ENCODE data around the gene MAN1C1. TPM values are rescaled to one million over a fixed set of nuclear protein-coding genes. Genes with fewer than 3 reads are reported as not detected.

MAN1C1 gene
- total RNA-seq, 1 donor from 2014 or later, result 8.6 TPM

DNA sequence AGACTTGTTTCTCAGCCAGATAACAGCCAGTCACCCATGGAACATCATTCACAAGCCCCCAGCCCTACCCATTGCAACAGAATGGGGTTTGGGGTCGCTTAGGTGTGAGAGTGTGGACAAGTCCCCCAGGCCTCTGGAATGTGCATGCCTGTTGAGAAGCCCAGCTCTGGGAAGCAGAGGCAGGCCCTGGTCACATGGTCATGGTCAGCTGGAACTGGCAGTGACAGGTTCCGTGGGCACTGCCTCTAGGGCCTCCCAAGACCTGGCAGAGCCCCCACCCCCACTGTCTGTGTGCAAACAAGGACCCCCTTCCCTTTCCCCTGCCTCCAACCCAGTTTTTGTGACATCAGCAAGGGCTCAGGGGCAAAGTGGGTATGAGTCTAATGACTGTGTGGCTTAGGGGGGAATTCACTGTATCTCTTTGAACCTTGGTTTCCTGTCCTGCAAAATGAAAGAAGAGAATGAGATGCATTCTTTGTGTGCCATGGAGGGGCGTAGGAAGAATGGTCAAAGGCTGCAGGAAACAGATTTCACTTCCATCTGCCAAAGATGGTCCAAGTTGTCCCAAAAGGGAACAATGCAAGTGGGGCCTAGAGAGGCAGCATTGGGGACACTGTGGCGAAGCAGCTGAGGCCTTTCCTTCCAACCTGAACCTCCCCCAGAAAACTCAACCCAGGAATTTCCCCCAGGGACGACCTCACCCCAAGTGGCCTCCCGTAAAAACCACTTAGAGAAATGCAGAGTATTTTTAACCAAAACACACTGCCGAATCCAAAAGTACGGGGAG, 148.7 kb downstream of the MAN1C1 start:
- no peak for DNase-seq

DNA sequence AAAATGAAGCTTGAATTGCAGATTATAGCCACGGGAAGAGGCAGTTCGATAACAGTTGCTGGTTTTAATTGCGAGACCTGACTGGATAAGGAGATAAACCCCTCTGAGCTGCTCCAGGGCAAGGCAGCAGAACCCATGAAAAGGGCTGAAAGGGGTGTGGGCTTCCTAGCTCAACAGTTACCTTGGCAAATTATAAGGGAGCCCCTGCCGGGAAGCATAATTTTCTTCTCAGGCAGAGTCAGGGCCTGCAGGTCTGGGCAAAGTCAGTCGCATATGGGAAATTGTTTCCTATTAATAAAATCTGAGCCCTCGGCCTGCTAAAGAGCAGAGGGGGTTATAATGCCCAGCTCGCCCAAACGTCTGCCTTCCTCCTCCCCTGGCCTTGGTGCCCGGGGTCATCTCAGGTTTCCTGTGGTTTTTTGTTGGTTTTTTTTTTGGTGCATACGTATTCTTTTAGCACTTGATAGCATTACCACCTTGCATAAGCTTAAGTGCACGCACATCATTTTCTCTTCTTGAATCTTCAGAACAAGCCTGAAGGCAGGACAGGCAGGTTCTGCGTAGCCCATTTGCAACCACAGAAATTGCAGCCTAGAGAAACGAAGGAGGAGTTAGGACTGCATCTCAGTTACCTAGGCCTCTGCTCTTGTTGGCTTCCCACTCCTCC, 149.5 kb downstream of the MAN1C1 start:
- no peak for DNase-seq

DNA sequence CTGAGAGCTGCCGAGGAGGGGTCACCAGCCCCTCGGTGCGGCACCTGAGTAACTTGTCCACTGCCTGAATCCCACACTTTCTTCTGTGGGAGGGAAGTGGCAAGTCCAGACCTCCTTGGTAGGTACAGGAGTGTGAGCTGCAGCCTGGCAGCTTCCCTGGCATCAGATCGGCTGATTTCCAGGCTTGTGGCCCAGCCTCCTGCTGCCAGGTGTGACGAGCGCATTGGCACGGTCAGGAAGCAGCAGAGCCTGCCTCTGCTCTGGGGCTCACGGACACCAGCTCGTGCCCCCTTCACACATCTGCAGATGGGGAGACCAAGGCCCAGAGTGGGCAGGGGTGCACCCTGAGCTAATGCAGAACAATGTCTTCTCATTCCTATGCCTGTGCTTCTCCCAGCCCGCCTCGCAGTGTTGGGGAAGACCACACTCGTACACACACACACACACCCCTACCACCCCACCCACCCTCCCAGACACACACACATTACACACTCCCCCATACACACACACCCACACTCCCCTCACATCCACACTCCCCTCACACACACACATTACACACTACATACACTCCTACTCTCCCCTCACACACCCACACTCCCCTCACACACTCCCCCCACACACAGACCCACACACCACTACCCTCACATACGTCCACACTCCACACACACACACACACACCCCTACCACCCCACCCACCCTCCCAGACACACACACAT, 150.3 kb downstream of the MAN1C1 start:
- DNase-seq, result peak; percentile 37

DNA sequence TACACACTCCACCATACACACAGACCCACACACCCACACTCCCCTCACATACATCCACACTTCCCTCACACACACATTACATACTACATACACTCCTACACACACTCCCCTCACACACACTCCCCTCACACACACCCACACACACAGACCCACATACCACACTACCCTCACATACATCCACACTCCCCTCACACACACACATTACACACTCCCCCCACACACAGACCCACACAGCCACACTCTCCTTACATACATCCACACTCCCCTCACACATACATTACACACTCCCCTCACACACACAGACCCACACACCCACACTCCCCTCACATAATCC, 150.8 kb downstream of the MAN1C1 start:
- no peak for DNase-seq

DNA sequence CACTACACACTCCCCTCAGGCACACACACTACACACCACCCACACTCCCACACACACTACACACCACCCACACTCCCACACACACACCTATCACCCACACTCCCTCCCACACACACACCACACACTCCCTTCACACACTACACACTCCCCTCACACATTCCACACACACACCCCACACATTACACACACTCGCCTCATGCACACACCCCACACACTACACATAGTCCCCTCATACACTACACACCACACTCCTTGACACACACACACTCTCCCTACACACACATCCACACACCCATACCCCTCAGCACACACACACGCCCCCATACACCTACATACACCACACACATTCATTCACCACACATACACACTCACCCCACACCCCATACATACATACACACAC, 152.4 kb downstream of the MAN1C1 start:
- DNase-seq, result no peak

DNA sequence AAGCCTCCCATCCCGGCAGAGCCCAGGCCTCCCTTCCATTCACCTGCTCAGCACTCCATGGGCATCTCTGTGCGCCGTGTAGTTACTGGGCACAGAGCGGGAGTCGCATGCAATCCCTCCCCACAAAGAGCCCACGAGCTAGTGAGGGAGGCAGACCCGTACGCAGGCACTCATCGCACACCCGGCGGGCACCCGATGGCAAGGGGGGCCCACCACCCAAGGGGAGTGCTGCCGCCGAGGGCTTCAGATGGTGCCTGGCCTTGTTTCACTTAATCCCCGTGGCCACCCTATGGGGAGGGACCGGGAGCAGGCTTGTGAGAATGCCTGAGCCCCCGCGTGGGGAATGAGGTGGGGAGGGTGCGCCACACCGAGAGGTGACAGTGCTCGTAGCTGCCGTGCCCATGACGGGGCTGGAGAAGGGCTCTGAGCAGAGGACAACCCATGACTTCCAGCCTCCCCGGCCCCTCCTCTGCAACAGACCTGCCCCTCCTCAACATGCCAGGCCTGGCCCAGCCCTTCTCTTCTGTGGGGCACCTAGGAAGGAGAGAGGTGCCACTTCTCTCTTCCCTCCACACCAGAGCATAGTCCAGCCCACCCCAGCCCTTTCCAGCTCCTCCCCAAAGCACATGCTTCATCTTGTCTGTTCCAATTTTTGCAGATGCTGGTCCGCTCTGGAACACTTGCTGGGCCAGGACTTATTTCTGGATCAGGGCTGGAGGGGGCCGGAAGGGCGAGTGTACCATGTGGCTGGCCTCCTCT, 153.2 kb downstream of the MAN1C1 start:
- no peak for DNase-seq

DNA sequence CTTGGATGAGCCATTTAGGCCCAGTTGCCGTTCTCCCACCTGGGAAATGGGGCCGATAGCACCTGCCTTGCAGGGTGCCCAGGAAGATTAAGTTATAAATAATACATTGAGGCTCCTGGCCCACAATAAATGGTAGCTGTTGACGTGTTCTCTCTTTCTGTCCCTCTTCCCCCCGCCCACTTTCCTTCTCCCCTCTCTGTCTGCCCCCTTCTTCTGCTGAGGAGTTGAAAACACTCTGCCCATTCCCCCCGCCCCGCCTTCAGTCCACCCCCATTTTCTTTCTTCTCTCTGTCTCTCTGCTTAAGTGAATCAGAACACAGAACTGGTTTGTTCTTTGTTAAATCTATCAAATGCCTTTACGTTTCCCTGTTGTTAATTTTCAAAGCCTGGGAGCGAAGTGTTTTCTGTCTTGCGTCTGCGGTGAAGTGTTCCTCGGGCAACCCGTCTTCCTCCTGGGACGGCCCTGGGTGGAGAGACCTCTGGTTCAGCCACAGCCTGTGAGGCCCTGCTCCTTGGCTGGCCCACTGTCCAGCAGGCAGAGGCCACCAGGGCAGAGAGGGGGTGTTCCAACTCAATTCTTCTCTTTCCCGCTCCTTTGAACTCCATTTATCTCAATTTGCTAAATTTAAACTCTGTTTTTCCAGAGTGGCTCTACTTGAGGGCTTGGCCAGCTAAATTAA, 154.1 kb downstream of the MAN1C1 start:
- DNase-seq, result no peak

DNA sequence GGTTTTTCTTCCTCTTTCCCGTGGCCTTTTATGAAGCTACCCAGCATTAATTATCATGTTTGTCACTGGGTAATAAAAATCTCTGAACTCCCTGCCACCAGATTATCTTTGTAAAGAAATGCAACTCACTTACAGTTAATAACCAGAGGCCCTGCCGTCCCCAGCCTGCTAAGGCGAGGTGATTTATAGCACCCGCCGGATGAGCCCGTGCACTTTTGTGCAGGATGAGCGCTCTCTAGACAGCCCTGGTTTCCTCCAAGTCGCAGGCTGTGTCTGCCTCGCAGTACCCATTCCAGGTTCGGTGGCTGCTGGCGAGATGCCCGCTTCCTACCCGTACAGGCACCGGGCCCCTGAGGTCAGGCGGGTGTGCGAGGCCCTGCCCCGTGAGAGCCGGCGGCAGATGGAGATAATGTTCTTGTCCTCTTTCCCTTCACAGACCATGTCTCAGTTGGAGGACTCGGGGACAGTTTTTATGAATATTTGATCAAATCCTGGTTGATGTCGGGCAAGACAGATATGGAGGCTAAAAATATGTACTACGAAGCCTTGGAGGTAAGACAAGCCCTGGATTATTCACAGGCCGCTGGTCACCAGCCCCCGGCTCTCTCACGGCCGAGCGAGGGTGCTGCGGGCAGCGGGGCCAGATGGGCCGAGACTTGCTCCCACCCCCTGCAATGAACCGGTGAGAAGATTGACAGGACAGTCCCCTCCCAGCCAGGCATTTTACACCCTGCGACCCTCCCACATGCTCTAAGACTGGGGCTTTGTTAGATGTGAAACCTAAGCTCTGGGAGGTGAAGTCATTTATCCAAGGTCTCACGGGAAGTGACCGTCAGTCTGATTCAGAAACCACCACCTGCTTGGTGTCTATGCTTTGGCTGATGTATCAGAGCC, 154.9 kb downstream of the MAN1C1 start:
- no peak for DNase-seq

DNA sequence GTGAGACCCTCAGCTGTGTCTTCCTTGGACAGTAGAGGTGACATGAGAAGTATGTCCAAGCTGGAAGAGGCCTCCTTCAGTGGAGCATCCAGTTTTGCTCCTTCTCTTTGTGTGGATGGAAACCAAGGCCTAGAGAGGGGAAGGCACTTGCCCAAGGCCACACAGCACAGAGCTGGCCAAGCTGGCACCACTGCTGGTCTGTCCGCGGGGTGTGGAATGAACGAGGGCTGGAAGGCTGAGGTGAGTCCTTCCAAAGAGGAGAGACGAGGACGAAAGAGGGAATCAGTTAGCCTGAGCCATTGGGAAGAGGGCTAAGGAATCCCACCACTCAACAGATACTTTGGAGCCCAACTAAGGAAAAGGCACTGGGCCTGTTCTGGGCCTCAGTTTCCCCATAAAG, 155.6 kb downstream of the MAN1C1 start:
- no peak for DNase-seq

DNA sequence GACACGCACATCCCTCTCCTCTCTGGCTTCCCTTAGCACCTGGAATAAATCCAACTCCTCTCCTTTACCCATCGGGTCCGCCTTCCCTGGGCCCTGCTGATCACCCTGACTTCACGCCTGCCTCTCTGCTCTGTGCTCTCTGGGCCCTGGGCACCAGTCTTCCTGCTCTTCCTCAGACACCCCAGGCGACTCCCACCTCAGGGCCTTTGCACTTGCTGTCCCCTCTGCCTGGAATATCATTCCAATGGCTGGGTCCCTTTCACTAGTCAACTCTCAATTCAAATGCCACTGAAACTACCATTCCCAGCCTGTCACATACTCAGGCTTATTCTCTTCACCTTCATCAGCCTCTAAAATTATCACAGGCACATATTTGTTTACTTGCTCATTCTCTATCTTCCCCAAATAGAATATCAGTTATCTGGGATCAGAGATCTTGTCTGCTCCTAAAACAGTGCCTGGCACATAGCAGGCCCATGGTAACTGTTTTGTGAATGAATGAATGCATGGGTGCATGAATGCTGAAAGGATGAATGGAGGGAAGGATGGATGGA, 156.2 kb downstream of the MAN1C1 start:
- DNase-seq, result no peak

DNA sequence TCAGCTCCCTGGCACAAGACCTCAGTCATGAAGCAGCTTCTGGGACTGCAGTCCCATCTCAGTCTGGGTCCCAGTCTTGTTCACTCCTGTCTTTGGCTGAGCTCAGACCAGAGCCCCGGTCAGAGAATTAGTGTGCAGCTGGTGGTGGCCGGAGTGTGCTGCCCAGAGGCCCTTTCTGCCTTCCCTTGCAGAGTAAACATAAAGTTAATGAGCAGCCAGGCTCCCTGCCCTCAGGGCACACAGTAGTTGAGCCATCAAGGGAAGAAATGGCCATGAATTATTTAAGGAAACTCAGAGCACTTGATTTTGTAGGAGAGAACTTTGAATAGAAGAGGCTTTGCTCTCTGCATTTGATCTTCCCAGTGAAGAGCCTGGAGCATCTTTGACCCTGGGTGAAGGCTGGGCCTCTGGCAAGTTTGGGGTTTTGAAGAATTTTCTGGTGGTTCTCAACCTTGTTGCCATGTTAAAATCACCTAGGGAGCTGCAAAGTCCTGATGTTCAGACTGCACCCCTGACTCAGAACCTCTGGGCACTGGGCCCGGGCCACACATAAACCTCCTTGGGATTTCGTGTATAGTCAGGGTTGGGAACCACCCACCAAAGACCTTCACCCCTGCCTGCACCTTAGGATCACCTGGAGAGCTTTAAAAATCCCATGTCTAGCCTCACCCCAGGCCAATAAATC, 157.0 kb downstream of the MAN1C1 start:
- DNase-seq, result no peak

DNA sequence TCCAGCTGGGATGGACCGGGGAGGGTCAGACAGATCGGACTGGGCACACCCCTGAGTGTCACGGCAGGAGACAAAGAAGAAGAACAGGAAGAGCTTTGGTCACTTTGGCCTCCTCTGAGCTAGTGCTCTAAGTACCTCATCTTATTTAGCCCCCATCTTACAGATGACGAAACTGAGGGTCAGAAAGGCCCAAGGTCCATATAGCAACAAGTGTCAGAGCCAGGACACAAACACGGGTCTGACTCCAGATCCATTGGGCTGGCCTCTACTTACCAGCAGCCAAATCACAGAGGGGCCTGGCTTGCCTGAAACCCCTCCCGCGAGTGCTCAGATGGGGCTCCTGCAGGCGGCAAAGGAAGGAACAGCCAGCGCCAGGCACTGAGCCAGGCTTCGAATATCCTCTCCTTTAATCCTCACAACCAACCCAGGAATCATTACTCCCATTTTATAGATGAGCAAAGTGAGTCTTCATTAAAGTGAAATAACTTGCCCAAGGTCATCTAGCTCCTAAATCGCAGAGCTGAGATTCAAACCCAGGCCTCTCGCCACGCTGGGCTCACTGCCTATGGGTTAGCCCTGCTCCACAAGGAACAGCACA, 157.7 kb downstream of the MAN1C1 start:
- DNase-seq, result no peak

DNA sequence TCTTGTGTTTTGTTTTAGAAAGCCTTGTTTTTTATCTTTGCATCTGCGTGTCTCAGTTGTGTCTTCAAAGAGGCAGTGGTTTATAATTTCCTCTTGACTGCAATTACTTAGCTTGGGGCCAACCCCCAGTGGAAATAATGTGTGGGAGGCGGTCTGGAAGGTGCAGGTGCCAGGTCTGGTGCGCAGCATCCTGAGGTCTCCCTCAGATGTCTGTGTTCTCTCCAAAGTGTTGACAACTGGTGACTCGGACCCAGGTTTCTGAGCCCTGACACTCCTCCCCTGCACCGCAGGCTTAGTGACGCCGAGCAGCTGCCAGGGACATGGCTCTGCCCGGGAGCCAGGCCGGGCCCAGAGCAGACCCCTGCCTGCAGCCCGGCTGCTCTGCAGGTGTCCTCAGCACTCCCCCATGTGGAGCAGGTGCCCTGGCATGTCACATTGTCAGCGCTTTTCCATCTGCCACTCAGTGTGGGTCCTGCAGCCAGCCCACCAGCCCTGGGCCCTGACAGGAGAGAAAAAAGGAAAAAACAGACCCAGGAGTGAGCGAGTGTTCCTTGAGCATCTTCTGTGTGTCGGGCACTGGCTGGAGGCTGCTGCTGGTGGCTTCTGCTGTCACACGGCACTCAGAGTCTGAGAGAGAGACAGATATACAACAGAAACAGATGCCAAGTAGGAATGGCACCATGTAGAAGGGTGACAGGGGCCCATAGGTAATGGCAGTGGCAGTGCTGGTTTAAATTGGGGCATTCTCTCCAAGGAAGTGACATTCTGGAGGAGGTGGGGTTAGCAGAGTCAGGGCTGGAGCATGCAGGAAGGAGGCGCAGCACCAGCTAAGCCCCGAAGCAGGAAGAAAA, 158.6 kb downstream of the MAN1C1 start:
- no peak for DNase-seq

DNA sequence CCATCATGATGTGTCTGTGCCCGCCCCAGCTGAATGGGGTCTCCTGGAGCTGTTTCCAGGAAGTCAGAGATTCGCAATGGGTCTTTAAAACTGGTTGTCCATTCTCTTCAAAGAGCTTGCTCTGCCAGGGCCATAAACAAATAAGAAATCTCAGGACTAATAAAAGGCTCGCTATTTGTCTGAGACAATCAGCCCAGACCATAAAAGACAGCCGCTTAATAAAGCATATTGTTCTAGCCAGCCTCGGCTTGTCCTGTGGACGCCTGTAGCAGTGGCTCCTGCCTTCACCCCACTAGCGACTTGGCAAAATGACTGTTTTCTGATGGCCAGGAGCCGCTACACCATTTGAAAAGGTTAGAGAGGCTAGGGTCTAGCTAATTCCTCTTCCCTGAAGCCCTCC, 162.8 kb downstream of the MAN1C1 start:
- DNase-seq, result no peak

DNA sequence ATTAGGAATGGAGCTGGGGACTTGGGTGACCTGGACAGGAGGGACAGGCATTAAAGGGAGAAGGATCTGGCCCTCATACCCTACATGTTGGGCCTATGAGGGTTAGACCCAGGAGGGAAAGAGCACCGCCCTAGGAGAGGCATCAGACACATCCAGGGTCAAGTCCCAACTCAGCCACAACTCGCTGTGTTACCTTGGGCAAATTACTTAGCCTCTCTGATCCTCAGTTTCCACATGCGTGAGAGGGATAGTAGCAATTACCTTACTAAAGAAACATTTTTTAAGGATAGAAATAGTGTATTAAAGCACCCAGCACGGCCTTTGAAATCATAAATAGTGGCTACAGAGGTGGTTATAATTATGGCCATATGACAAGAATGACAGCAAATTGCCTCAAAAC, 163.3 kb downstream of the MAN1C1 start:
- DNase-seq, result no peak

DNA sequence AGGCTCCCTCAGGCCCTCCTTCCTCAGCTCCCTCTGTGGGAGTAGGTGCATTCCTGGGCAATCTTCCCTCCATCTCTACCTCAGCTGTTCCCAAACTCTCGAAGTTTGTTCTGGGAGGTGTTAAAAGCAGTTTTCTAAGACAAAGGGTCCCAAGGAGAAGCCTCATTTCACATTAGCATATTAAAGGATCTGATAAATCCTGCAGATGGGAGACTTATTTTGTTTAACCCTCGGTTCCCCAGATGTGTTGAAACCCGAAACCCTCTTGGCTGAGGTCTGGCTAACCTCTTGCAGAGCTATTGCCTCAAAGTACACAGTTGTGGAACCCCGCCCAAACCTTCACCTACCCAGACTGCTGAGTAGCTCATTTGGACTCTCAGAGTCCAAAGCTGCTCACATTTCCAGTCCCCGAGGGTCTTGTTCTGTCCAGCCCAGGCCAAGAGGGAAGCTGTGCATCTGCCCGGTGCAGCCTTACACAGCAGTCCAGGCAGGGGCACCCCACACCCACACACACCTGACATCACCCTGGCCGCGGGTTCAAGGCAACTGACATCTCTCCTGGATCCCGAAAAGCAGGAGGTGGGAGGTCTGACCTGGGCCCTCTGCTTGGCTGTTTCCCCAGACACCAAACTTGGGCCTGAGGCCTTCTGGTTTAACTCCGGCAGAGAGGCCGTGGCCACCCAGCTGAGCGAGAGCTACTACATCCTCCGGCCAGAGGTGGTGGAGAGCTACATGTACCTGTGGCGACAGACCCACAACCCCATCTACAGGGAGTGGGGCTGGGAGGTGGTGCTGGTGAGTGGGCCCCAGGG, 163.9 kb downstream of the MAN1C1 start:
- DNase-seq, result no peak

DNA sequence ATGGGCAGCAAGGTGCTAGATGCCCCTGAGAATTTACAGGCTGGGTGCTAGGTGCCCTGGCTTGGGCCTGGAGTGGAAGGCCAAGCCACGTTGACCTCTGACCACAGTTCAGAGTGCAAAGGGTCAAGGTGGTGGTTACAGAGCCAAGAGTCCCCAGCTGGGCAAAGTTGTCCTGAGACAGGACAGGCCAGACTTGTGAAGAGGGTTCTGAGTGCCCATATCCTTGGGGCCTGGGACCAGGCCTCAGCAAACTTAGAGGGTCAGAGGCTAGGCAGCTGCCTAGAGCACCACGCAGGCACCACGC, 164.5 kb downstream of the MAN1C1 start:
- DNase-seq, result no peak

DNA sequence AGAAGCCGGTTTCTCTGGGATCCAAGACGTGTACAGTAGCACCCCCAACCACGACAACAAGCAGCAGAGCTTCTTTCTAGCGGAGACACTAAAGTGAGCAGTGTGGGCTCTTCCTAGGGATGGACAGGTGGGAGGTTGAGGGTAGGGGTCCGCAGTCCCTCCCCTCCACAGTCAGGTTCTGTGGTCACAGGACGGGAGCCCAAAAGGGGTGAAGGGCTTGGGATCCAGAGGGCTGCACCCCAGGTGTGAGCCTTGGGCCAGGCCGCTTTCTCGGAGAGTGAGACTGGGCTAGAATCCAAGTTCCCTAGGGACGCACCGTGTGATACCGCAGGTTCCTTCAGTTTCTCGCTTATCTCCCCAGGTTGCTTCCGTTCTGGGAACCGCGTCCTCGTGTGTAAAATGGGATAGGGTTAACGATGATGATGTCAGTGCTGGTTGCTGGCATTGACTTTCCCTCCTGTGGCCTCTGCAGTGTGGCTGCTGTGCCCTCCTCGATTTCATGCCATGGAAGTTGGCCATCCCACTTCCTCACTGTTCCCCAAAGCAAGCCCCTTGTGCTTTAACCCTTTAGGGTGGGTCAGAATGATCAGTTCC, 166.1 kb downstream of the MAN1C1 start:
- DNase-seq, result no peak

Measured in occipital lobe (tissue), 2 donors.